Neural progenitor cell (in vitro differentiated cells): ENCODE results near the gene PTPRU. TPM values are rescaled to one million over a fixed set of nuclear protein-coding genes. Genes with fewer than 3 reads are reported as not detected.

ENCODE experiments used
- DNase-seq: peaks from one replicate; pipeline ENCODE4 v3.0.0-alpha.2; 2016; ENCODE audit warnings: low spot score
- H2AFZ ChIP-seq: fragments of 200-600 bp; sonication (generic); replicated peaks from 2 replicates; pipeline ENCODE4 v1.6.1; 2016; ENCODE audit warnings: antibody characterized with exemption
- H3F3A ChIP-seq: fragments of 200-600 bp; sonication (generic); 2 replicates; pipeline ENCODE4 v1.6.1; 2016; ENCODE audit warnings: antibody characterized with exemption, low read depth
- H3K27ac ChIP-seq: fragments of 200-600 bp; sonication (generic); 2 replicates; pipeline ENCODE4 v1.5.1; 2016; ENCODE audit warnings: mild to moderate bottlenecking
- H3K27me3 ChIP-seq: fragments of 200-600 bp; sonication (generic); 2 replicates; pipeline ENCODE4 v1.6.1; 2016; ENCODE audit warnings: mild to moderate bottlenecking, moderate library complexity
- H3K36me3 ChIP-seq: fragments of 200-600 bp; sonication (generic); 2 replicates; pipeline ENCODE4 v1.5.1; 2016
- H3K4me1 ChIP-seq: fragments of 200-600 bp; sonication (generic); 2 replicates; pipeline ENCODE4 v1.6.1; 2016; ENCODE audit warnings: mixed run types
- H3K4me2 ChIP-seq: fragments of 200-600 bp; sonication (generic); 2 replicates; pipeline ENCODE4 v1.6.1; 2016
- H3K4me3 ChIP-seq: fragments of 200-600 bp; sonication (generic); 2 replicates; pipeline ENCODE4 v1.5.1; 2016
- H3K79me2 ChIP-seq: fragments of 200-600 bp; sonication (generic); 2 replicates; pipeline ENCODE4 v1.6.1; 2016; ENCODE audit warnings: low read depth
- H3K9ac ChIP-seq: fragments of 200-600 bp; sonication (generic); 2 replicates; pipeline ENCODE4 v1.6.1; 2016
- H3K9me3 ChIP-seq: fragments of 200-600 bp; sonication (generic); 2 replicates; pipeline ENCODE4 v1.5.1; 2016; ENCODE audit warnings: low read depth
- H4K20me1 ChIP-seq: fragments of 200-600 bp; sonication (generic); 2 replicates; pipeline ENCODE4 v1.6.1; 2016; ENCODE audit warnings: low read depth
- H3K27ac Mint-ChIP-seq: 3 replicates; pipeline ENCODE4 v1.8.0; 2021; ENCODE audit warnings: mixed read lengths
- H3K27me3 Mint-ChIP-seq: 2 replicates; pipeline ENCODE4 v1.8.0; 2022; ENCODE audit warnings: low read depth, mild to moderate bottlenecking, inconsistent platforms, moderate library complexity, mixed read lengths; ENCODE audit not compliant: insufficient read depth
- H3K36me3 Mint-ChIP-seq: 3 replicates; pipeline ENCODE4 v1.8.0; 2021; ENCODE audit warnings: mixed read lengths
- H3K4me1 Mint-ChIP-seq: 3 replicates; pipeline ENCODE4 v1.8.0; 2021; ENCODE audit warnings: mixed read lengths
- H3K4me3 Mint-ChIP-seq: 3 replicates; pipeline ENCODE4 v1.8.0; 2021; ENCODE audit warnings: mild to moderate bottlenecking, moderate library complexity, mixed read lengths
- H3K9me3 Mint-ChIP-seq: 3 replicates; pipeline ENCODE4 v1.8.0; 2020; ENCODE audit warnings: mixed read lengths
- CTCF ChIP-seq: fragments of 200-600 bp; sonication (generic); IDR thresholded peaks from 2 replicates; pipeline ENCODE4 v1.5.1; 2017; ENCODE audit warnings: antibody characterized with exemption, mild to moderate bottlenecking
- EZH2 ChIP-seq: fragments of 200-600 bp; sonication (generic); IDR thresholded peaks from 2 replicates; pipeline ENCODE4 v1.6.1; 2017; ENCODE audit warnings: antibody characterized with exemption, mild to moderate bottlenecking, moderate library complexity
- EZH2phosphoT487 ChIP-seq: fragments of 200-600 bp; sonication (generic); IDR thresholded peaks from 2 replicates; pipeline ENCODE4 v1.6.1; 2017; ENCODE audit warnings: antibody characterized with exemption
- total RNA-seq: library from RNA; depleted of rRNA; stranded (reverse); fragments of >200 nt; gene quantifications from 2 replicates; pipeline ENCODE4 v1.2.3, GENCODE V29; 2015; ENCODE audit warnings: low replicate concordance

The PTPRU gene
- total RNA-seq, 1 donor from 2014 or later = 29.5 TPM

- Histone ChIP-seq H3K9ac (no peak overlapping the region), H3K4me1 (peaks cover 12% of the 10 kb centered on the region), H3K4me2 (peak overlapping the region; percentile 21), H3K4me3 (no peak overlapping the region), H3F3A (peaks cover 14% of the 10 kb centered on the region), H3K27ac (no peak overlapping the region), H2AFZ (no peak overlapping the region), H3K27me3 (no peaks in the 10 kb centered on the region), H3K36me3 (no peaks in the 10 kb centered on the region), H3K79me2 (no peaks in the 10 kb centered on the region), H3K9me3 (no peaks in the 10 kb centered on the region), H4K20me1 (no peaks in the 10 kb centered on the region)
- Mint-ChIP-seq H3K9me3 (no peaks in the 10 kb centered on the region), H3K4me3 (no peak overlapping the region), H3K36me3 (peaks cover 2% of the 10 kb centered on the region), H3K4me1 (peaks cover 7% of the 10 kb centered on the region), H3K27ac (no peak overlapping the region), H3K27me3 (peaks cover 9% of the 10 kb centered on the region)
- TF ChIP-seq EZH2phosphoT487 (no peak), CTCF (no peak), EZH2 (no peak)
- DNase-seq = no peak
Observed at GRCh38 chr1:29324202-29324601, 87.9 kb downstream of the PTPRU start.

GRCh38 chr1:29324771-29325351 is 88.5 kb downstream of the PTPRU start:
- peaks cover 14% of the 10 kb centered on the region for H3F3A ChIP-seq
- H3K4me3 ChIP-seq = no peak overlapping the region
- Mint-ChIP-seq H3K9me3 (no peaks in the 10 kb centered on the region), H3K27ac (no peak overlapping the region), H3K36me3 (peaks cover 2% of the 10 kb centered on the region), H3K4me1 (peaks cover 7% of the 10 kb centered on the region), H3K4me3 (no peak overlapping the region), H3K27me3 (peaks cover 9% of the 10 kb centered on the region)
- peak overlapping the region; percentile 48 for H2AFZ ChIP-seq
- peak; percentile 99 for DNase-seq
- no peak overlapping the region for H3K9ac ChIP-seq
- no peaks in the 10 kb centered on the region for H3K9me3 ChIP-seq
- TF ChIP-seq CTCF (no peak), EZH2phosphoT487 (no peak), EZH2 (no peak)
- H3K36me3 ChIP-seq = no peaks in the 10 kb centered on the region
- no peaks in the 10 kb centered on the region for H4K20me1 ChIP-seq
- H3K4me2 ChIP-seq = peak overlapping the region; percentile 47
- H3K4me1 ChIP-seq = peaks cover 12% of the 10 kb centered on the region
- no peaks in the 10 kb centered on the region for H3K79me2 ChIP-seq
- no peak overlapping the region for H3K27ac ChIP-seq
- H3K27me3 ChIP-seq = no peaks in the 10 kb centered on the region

GRCh38 chr1:29325675-29326074 is 89.4 kb downstream of the PTPRU start:
- Histone ChIP-seq H3K79me2 (no peaks in the 10 kb centered on the region), H3K27me3 (no peaks in the 10 kb centered on the region), H3K9me3 (no peaks in the 10 kb centered on the region), H3K36me3 (no peaks in the 10 kb centered on the region), H3K4me1 (peaks cover 12% of the 10 kb centered on the region), H3K27ac (no peak overlapping the region), H4K20me1 (no peaks in the 10 kb centered on the region), H3K4me3 (no peak overlapping the region), H3K9ac (no peak overlapping the region), H3F3A (peaks cover 14% of the 10 kb centered on the region), H2AFZ (no peak overlapping the region), H3K4me2 (peak overlapping the region; percentile 47)
- H3K27me3 Mint-ChIP-seq = peaks cover 9% of the 10 kb centered on the region
- H3K4me3 Mint-ChIP-seq = no peak overlapping the region
- H3K27ac Mint-ChIP-seq = no peak overlapping the region
- peak; percentile 65 for DNase-seq
- no peak for TF ChIP-seq EZH2
- TF ChIP-seq EZH2phosphoT487 = no peak
- TF ChIP-seq CTCF = no peak
- no peaks in the 10 kb centered on the region for H3K9me3 Mint-ChIP-seq
- peaks cover 7% of the 10 kb centered on the region for H3K4me1 Mint-ChIP-seq
- peaks cover 2% of the 10 kb centered on the region for H3K36me3 Mint-ChIP-seq
